Stomach (tissue), 9 donors: ENCODE results near the gene FGF18. TPM values are rescaled to one million over a fixed set of nuclear protein-coding genes. Genes with fewer than 3 reads are reported as not detected.

Source experiments
- DNase-seq, 2 donors: peaks; one replicate each; pipeline versions ENCODE4 v3.0.0 to v3.0.0-alpha.2; 2013 to 2019
- H3K27ac ChIP-seq, 5 donors: fragments of 200-600 bp in 4 of 5; sonication (generic) in 4 of 5; one replicate each; pipeline ENCODE4 v1.5.1; 2013 to 2019; ENCODE audit warnings: mild to moderate bottlenecking in 1 of 5, moderate library complexity in 1 of 5
- H3K27me3 ChIP-seq, 3 donors: fragments of 200-600 bp; sonication (generic); one replicate each; pipeline ENCODE4 v1.5.1; 2017 to 2019; ENCODE audit warnings: mixed run types in 1 of 3
- H3K36me3 ChIP-seq, 4 donors: fragments of 200-600 bp; sonication (generic); 1 replicate in 3 of 4; 2 replicates in 1 of 4; pipeline ENCODE4 v1.5.1; 2016 to 2019
- H3K4me1 ChIP-seq, 4 donors: fragments of 200-600 bp; sonication (generic); one replicate each; pipeline ENCODE4 v1.5.1; 2016 to 2019
- H3K4me3 ChIP-seq, 4 donors: fragments of 200-600 bp; sonication (generic) in 3 of 4; one replicate each; pipeline ENCODE4 v1.5.1; 2016 to 2019; ENCODE audit warnings: mild to moderate bottlenecking in 1 of 4
- H3K9me3 ChIP-seq, 4 donors: fragments of 200-600 bp; sonication (generic); one replicate each; pipeline ENCODE4 v1.5.1; 2016 to 2019
- CTCF ChIP-seq, 7 experiments: fragments of 450-650 bp in 4 of 7; fragments of 200-600 bp in 3 of 7; sonication (generic) in 3 of 7; IDR thresholded peaks; one replicate each; pipeline ENCODE4 v1.5.1; 2016 to 2019; ENCODE audit warnings: antibody characterized with exemption in 7 of 7, control low read depth in 2 of 7, mild to moderate bottlenecking in 1 of 7
- EP300 ChIP-seq: sonication (generic); formaldehyde crosslinking; IDR thresholded peaks from one replicate; pipeline ENCODE4 v1.6.1; 2017; ENCODE audit warnings: antibody characterized with exemption
- POLR2A ChIP-seq, 4 donors: fragments of 450-650 bp; IDR thresholded peaks; one replicate each; pipeline ENCODE4 v1.6.1; 2016; ENCODE audit warnings: antibody characterized with exemption in 4 of 4, control low read depth in 2 of 4, mild to moderate bottlenecking in 1 of 4, moderate library complexity in 1 of 4
- POLR2AphosphoS5 ChIP-seq, 3 donors: sonication (generic); formaldehyde crosslinking; IDR thresholded peaks; one replicate each; pipeline ENCODE4 v1.6.1; 2016; ENCODE audit warnings: antibody characterized with exemption in 3 of 3
- WGBS, 5 donors: extraction: QIAGEN DNeasy Blood & Tissue Kit in 3 of 5; methylation state at CpG; one replicate each; pipeline versions ENCODE4 v1.1.5 to v1.1.7; 2013 to 2018; 5-methylcytosine and 5-hydroxymethylcytosine counted together
- intact Hi-C: fragments of 100-400 bp; cut with DNase I; formaldehyde crosslinking; loops from one replicate; pipeline ENCODE4 v1.15.1; 2023; ENCODE audit warnings: low total_unique reads
- polyA plus RNA-seq, 3 donors: library from polyadenylated mRNA; stranded (reverse); fragments of 200-250 nt; gene quantifications; one replicate each; pipeline ENCODE4 v1.2.3, GENCODE V29; 2013
- total RNA-seq, 5 donors: library from RNA; depleted of rRNA; stranded (reverse); fragments of >200 nt; gene quantifications; one replicate each; pipeline versions ENCODE4 v1.1.0 to v1.2.3, GENCODE V29; 2014 to 2016
- donor health status: healthy with polysubstance abuse.
- donor health status: Bipolar disorder and iron deficiency.
- donor health status: healthy.

Gene FGF18
- total and polyA plus RNA-seq, 8 donors: 0.37 to 7.1 (median 0.46) TPM; not detected in 3

DNA sequence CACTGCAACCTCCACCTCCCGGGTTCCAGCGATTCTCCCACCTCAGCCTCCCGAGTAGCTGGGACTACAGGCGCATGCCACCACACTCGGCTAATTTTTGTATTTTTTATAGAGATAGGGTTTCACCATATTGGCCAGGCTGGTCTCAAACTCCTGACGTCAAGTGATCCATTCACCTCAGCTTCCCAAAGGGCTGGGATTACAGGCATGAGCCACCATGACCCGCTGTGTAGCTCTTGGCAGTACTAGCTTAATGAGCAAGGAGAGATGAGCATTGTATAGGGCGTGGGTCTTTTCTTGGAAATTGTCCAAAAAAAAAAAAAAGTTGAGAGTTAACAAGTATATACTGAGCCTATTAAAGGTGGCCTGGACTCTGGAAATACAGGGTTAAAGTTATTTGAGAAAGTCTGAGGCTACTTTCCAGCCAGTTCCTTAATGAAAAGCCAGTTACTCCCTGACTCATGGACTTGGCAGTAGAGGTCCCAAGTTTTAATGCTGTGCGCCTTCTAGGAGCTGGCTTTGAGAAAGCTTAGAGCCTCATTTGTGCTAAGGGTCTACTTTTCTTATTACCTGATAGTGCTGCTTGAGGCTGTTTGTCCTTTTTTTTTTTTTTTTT lies 4.2 kb upstream of the FGF18 start:
- Histone ChIP-seq H3K36me3 (peaks cover 0 to 45% (median 41%) of the 10 kb centered on the region in 4 donors), H3K4me1 (peaks cover 17 to 33% (median 20%) of the 10 kb centered on the region in 4 donors), H3K27me3 (peaks cover 0 to 15% (median 14%) of the 10 kb centered on the region in 3 donors), H3K4me3 (no peak overlapping the region), H3K27ac (no peak overlapping the region), H3K9me3 (no peaks in the 10 kb centered on the region)
- TF ChIP-seq CTCF (IDR thresholded peaks at IDR 0.05): no peak
- TF ChIP-seq POLR2A (IDR thresholded peaks at IDR 0.05): no peak
- TF ChIP-seq EP300: no peak
- peak in 1 of 3 donors; percentile 3 for TF ChIP-seq POLR2AphosphoS5 (IDR thresholded peaks at IDR 0.05)
- intact Hi-C loops: no loop called here
- DNase-seq: peak in 1 of 2 donors; percentile 50
- 83 to 85% (median 84%) methylated on average over 9 of the region's 9 CpGs for WGBS, 5 donors

GRCh38 chr5:171416160-171417049 lies 3.0 kb upstream of the FGF18 start:
- intact Hi-C loops: no loop called here

DNA sequence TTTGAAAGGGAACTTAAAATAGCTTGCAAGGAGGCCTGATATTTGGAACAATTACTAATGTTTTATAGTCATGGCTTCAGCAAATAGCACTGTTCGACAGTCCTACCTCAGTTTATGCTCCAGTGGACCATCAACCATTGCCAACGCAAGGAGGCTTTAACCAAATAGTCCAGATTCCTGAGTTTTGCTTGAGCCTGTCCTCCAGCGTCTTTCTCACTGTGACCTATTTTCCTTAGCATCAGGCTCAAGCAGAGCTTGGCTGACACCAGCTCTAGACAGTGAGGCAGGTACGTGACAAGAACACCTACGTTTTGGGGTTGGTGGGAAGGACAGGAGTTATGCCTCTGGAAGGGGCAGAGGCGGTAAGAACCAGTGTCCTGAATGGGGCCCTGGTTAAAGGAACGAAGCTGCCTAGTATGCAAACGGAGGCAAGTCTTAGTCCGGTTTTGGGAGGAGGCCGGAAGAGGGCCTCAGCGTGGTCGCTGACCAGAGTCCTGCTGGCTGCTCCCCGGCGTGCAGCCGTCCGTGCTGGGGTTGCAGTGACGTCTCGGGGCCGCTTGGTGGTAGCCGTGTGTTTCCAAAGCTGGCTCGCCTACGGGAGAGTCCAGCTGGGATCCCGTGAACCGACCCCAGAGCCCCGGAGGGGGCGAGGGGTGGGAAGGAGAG lies 998 bp upstream of the FGF18 start:
- WGBS, 5 donors: 9 to 11% (median 10%) methylated on average over 24 to 26 of the region's 26 CpGs

More at GRCh38 chr5:171416160-171417049, 3.0 kb upstream of the FGF18 start:
- peaks cover 0 to 37% (median 30%) of the 10 kb centered on the region in 4 donors for H3K36me3 ChIP-seq
- no peaks in the 10 kb centered on the region for H3K9me3 ChIP-seq
- H3K4me3 ChIP-seq: no peak overlapping the region
- WGBS, 5 donors: 83 to 92% (median 85%) methylated on average over 11 of the region's 11 CpGs
- peaks cover 0 to 27% (median 25%) of the 10 kb centered on the region in 3 donors for H3K27me3 ChIP-seq
- DNase-seq: no peak
- H3K27ac ChIP-seq: no peak overlapping the region
- peaks cover 29 to 38% (median 31%) of the 10 kb centered on the region in 4 donors for H3K4me1 ChIP-seq
- TF ChIP-seq EP300 (no peak), CTCF (IDR thresholded peaks at IDR 0.05) (no peak), POLR2A (IDR thresholded peaks at IDR 0.05) (no peak), POLR2AphosphoS5 (IDR thresholded peaks at IDR 0.05) (no peak)

More for the DNA sequence above, 998 bp upstream of the FGF18 start:
- DNase-seq: peak; percentile 80 to 94
- intact Hi-C loops: no loop called here
- H3K36me3 ChIP-seq: peaks cover 0 to 18% (median 9%) of the 10 kb centered on the region in 4 donors
- H3K4me3 ChIP-seq: peak overlapping the region; percentile 43 to 55 (median 50)
- no peaks in the 10 kb centered on the region for H3K9me3 ChIP-seq
- peak in 5 of 7 experiments; percentile 83 to 95 (median 91) for TF ChIP-seq CTCF (IDR thresholded peaks at IDR 0.05)
- TF ChIP-seq EP300: no peak
- TF ChIP-seq POLR2A (IDR thresholded peaks at IDR 0.05): no peak
- peak in 1 of 3 donors; percentile 44 for TF ChIP-seq POLR2AphosphoS5 (IDR thresholded peaks at IDR 0.05)
- peaks cover 0 to 33% (median 27%) of the 10 kb centered on the region in 3 donors for H3K27me3 ChIP-seq
- peaks cover 31 to 39% (median 32%) of the 10 kb centered on the region in 4 donors for H3K4me1 ChIP-seq
- peak overlapping the region in 2 of 5 donors; percentile 34 to 50 for H3K27ac ChIP-seq
